Stimulated activated CD8-positive, alpha-beta memory T cell treated with anti-CD3 and anti-CD28 coated beads, Interleukin-4, amount 100 ng/mL, for 1 hour (primary cell): Measurements from ENCODE around the gene PPIL1.

ENCODE experiments used
- DNase-seq, 2 donors: peaks; one replicate each; pipeline ENCODE4 v3.0.0-alpha.2; 2020; ENCODE audit warnings: low read depth in 2 of 2, low spot score in 1 of 2

Gene PPIL1

DNA sequence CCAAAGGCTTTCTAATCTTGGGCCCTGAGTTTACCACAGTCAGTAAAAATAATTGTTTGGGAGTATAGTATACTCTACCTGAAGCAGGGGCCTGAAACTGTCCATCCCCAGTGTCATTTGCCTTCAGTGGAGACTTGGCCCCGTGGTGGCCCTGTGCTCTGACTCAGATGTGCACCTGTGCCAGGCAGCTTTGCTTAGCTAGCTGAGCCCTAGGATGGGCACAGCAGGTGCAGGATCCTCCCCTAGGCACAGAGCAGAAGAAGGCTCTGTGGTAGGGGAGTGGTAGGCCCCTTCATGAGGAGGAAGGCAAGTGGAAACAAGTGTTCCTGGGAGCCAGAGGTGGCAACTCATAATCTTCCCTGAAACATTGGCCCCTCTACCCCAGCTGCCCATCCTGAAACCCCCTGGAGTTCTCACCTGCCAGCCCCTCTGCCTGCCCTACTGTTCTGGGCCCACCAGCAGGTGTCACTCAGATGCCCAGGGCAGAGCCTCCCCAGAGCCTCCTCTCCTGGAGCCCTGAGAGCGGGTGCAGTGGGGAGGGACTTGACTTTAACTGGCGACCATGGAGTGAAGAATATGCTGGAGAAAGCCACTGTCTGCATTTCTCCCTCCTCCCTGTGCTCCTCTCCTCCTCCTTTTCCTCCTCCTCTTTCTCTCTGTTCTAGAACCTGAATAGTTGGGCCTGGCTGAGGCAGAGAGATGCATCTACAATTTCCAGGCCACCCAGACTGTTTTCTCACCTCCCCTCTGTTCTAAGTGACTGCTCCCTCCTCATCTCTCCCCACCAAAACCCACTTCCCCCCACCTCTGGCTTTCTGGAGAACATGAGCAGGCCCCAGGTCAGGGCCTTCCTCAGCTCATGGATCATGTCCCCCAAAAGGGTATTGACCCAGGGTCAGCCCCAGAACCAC, 38.2 kb downstream of the PPIL1 start:
- DNase-seq, result no peak

- no peak for DNase-seq
Observed at GRCh38 chr6:36834576-36835341, 39.8 kb downstream of the PPIL1 start.

- no peak for DNase-seq
Observed at GRCh38 chr6:36833182-36833789, 41.3 kb downstream of the PPIL1 start.

GRCh38 chr6:36832313-36832712, 42.3 kb downstream of the PPIL1 start:
- no peak for DNase-seq

- DNase-seq, result no peak
Observed at GRCh38 chr6:36830577-36830976, 44.0 kb downstream of the PPIL1 start.

DNA sequence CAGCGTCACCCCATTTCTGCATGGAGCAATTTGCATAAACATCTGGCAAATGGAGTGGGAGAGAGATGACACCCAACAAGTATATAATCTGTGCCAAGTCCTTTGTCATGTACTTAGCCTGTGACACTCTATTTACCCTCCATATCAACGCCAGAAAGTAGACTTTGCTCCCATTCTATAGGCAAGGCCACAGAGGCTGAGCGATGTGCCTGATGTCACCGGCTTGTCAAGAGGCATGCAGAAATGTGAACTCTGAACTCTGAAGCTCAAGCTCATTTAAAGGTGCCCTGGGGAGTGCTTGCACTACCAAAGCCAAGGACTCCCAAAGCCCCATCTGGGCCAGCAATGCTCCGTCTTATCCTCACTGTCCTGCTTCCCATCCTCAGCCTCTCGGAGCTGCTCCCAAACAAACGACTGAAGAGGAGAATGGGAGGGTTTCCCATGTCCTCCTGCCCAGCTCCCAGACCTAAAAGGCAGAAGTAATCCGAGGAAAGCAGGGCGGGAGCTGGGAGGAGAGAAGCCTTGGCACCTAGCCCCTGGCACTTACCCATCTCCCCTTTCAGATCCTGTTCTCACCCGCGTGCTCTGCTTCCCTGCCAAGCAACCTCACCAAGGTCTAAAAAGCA, 44.6 kb downstream of the PPIL1 start:
- no peak for DNase-seq

DNA sequence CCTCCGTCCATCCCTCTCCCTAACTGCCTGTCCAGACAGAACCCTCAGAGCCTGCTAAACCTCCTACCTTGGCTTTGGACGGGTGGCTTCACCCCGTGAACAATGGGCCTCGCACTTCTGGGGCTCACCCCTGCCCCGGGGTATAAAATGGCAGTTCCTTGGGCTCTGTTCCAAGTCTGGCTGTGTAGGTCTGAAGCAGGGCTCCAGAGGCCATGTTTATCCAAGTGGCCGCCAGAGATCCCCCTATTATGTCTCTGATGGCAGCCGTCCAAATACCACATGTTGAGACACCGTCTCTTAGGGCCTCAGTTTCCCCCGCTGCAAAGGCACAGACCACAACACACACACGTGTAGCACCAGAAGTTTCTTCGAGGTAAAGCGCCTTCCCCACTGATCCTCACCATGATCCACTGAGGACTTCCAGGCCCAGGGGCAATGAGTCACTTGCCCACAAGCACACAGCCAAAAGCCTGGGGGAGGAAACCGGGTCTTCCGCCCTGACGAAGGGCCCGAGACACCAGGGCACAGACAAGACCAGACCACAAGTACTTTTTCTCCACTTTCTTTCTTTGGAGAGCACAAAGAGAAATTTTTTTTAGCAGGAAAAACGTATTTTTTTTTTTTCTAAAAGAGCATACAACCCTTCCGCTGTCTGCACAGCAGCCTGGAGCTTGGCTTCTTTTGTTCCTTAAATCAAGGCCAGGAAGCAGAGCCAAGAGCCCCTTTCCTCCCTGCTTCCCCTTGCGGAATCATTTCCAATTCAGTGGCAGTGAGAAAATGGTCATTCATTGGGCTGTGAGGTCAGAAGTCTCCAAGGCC, 47.1 kb downstream of the PPIL1 start:
- no peak for DNase-seq

DNA sequence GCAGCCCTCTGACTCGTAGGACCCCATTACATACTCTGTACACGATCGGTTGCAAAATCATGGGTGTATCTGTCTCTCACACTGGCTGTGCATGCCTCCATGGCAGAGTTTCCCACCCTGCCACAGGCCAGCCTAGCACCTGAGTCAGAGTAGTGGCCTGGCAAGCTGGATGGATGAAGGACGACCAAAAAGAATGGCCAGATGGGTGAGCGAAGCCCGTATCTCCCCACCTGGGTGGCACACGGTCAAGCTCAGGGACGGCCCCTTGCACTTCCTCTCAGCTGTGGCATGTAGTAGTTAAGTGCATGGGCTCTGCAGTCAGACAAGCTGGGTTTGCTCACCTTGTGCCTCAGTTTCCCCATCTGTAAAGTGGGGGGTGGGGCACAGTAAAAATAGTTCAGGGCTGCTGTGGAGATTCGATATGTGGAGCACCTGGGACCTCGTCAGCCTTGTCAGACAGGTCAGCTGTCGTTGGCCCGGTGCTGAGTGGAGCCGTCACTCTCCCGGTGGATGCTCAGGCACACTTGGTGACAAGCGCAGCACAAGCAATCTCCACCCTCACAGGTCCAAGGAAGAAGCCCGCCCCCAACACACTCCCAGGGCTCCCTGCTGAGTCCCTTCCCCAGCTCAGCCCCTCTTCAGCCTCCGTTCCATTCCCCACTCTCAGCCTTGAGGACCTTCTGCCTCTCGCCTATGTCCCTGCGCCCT, 47.9 kb downstream of the PPIL1 start:
- no peak for DNase-seq

DNA sequence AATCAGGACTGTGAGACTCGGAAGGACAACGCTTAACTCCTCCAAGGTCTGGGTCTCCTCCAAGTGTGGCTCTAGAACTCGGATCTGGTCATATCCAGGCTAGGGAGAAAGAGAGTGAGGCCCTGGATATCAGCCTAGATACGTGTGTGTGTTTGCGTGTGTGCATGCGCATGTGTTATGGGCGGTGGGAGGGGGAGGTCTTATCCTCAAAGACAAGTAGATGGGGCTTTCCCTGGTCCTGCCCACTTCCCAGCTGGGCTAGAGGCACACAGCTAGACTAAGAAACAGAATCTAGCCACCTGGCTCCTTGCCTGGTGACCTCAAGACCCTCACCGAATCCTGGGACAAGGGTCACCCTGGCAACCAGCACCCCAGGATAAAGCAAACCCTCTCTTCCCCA, 48.6 kb downstream of the PPIL1 start:
- DNase-seq, result no peak

DNA sequence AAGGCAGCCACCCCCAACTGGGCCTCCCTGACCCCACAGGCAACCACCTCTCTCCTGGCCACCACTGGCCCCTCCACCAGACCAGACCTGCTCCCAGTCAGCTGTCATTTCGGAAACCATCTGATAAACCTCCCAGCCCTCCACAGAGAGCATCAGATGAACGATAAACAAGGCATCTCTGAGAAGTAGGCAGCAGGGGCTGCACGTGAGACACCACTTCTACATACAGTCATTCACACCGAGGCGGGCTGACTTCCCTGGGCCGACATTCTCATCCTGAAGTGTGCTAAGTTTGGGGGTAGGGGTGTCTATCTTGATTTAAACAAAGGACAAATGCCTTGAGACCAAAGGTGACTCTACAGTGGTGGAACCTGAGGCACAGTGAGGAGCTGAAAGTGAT, 49.2 kb downstream of the PPIL1 start:
- no peak for DNase-seq

- no peak for DNase-seq
Observed at GRCh38 chr6:36824253-36824652, 50.4 kb downstream of the PPIL1 start.

DNA sequence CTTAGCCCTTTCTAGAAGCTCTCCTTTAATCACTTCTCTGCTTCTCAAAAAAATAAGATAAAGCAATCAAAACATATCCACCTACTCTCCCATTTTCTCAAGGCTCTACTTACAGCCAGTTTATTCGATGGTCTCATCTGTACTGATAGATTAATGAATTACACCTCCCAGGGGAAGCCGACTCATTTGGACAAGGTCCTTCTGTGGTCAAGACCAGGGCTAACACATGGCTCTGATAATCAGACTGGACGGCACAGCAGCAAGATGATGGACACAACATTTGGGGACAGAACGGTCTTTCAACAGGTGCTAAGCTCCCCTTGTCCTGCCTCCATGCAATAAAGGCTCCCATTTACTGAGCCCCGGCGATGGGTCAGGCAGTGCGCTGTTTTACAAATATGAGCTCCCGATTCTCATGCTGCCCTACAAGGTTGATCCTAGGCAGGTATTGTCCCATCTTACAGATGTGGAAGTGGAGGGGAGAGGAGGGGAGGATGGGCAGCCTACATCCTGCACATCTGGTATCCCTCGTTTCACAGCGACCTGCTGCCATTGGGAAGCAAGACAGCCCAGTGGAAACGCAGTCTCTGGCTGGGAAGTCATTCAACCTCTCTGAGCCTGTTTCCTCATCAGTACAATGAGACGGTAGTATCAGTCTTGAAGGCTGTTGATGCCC, 51.0 kb downstream of the PPIL1 start:
- no peak for DNase-seq

- DNase-seq, result no peak
Observed at GRCh38 chr6:36822506-36823269, 51.9 kb downstream of the PPIL1 start.

DNA sequence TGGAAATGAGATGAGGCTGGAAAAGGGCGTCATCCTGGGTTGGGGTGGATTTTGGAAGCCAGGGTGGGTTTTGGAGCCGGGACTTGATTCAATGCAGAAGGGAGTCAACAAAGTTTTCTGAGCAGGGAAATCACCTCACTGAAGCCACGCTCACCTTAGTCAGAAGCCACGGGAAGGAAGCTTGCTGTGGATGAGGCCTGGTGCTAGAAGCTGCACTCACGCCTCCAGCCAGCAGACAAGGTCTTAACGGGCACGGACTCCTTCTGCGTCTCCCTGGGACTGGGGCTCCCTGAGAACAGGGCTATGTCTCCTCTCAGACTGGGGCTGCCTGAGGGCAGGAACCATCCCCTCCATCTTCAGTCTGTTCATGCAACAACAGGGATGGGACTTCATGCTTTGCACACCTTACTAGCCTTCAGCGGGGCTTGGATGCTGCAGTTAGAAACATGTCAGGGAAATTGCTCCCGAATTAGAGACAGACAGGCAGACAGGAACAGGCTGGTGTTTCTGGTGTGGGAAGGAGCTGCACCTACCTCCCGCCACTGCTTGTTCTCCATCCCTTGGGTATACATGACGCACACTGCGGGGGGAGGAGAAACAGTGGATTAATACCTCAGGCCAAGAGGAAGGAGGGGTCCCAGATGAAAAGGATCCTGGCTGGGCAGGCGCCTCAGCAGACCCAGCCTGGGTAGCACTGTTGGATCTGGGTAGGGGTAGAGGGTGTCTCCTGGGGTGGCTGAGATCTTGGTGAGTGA, 52.8 kb downstream of the PPIL1 start:
- no peak for DNase-seq

DNA sequence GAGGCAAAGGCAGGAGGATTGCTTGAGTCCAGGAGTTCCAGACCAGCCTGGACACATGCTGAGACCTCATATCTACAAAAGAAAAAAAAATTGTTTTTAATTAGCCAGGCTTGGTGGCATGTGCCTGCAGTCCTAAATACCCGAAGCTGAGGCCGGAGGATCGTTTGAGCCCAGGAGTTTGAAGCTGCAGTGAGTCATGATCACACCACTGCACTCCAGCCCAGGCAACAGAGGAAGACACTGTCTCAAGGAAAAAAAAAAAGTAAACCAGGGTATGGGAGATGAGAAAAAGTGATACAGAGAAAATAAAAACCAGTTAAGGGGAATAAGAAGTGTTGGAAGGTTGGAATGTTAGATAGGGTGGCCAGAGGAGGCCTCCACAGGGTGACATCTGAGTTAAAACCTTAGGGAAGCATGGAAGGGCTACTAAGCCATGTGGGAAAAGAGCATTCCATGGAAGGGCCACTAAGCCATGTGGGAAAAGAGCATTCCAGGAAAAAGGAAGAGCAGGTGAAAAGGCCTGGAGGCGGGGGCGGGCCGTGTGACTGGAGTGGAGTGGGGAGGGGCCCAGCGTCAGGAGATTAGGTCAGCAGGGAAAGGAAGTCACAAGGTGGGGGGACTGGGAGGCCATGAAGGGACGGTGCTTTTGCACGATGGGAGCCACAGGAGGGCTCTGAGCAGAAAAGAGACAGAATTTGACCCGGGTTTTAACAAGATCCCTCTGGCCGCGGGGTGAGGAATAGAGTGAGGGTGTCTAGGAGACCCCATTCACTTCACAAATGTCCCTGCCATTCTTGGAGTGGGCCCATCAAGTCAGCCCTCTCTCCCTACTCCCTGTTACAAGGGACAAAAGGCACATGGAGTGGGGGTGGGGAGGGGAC, 53.7 kb downstream of the PPIL1 start:
- DNase-seq, result no peak

DNA sequence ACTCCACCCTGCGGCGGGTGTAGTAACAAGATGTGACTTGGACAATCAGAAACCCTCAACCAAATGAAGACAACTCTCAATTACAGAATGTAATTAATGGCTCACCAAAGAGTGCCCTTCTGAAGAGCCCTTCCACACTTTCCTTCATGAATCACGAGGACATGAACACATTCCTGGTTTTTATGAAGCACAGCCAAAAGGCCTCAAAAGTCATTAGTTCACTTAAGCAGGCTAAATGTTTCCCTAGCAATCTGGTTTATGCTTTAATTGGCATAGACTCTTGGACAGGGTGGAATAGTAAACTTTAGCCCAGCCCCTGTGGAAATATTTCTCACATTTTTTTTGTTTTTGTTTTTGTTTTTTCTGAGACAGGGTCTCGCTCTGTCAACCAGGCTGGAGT, 55.8 kb downstream of the PPIL1 start:
- no peak for DNase-seq

- DNase-seq, result no peak
Observed at GRCh38 chr6:36817847-36818246, 56.8 kb downstream of the PPIL1 start.
